Measurements from ENCODE around the gene CYFIP2.

GRCh38 chr5:157390133-157390532 lies 124.2 kb downstream of the CYFIP2 start:
- TF ChIP-seq POLR2AphosphoS5 (IDR thresholded peaks at IDR 0.05; ENCODE audit: insufficient read depth in 1 of 2, low read depth in 1 of 2), result no peak
- no peak for TF ChIP-seq CTCF (IDR thresholded peaks at IDR 0.05)
